Measurements from ENCODE around the gene SLC22A4. TPM values are rescaled to one million over a fixed set of nuclear protein-coding genes. Genes with fewer than 3 reads are reported as not detected.

SLC22A4 gene
- total RNA-seq, 1 donor from 2014 or later: 2.1 TPM

DNA sequence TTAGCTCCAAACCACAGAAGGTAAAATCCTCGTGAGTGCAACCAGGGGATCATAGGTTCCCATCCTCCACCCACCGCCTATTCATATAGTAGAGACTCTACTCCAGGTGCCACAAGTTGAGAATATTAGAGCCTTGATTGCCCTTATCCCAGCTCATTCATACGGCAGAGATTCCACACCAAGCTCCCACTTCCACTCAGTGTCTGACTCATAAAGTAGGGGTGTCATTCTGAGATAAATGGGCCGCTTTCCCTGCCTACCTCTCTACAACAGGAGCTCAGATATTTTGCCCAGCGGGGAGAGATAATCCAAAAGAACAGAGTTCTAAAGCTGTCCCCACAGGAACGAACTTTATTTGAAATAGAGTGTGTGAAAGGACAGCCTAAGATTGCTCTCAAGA, 9.4 kb downstream of the SLC22A4 start:
- no peak for DNase-seq (ENCODE audit: low spot score in 2 of 2, unreplicated experiment in 2 of 2)
- TF ChIP-seq, protein P1, sequence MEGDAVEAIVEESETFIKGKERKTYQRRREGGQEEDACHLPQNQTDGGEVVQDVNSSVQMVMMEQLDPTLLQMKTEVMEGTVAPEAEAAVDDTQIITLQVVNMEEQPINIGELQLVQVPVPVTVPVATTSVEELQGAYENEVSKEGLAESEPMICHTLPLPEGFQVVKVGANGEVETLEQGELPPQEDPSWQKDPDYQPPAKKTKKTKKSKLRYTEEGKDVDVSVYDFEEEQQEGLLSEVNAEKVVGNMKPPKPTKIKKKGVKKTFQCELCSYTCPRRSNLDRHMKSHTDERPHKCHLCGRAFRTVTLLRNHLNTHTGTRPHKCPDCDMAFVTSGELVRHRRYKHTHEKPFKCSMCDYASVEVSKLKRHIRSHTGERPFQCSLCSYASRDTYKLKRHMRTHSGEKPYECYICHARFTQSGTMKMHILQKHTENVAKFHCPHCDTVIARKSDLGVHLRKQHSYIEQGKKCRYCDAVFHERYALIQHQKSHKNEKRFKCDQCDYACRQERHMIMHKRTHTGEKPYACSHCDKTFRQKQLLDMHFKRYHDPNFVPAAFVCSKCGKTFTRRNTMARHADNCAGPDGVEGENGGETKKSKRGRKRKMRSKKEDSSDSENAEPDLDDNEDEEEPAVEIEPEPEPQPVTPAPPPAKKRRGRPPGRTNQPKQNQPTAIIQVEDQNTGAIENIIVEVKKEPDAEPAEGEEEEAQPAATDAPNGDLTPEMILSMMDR (IDR thresholded peaks at IDR 0.05; ENCODE audit: unreplicated experiment): no peak
- H3K36me3 Mint-ChIP-seq: peaks cover 17% of the 10 kb centered on the region

DNA sequence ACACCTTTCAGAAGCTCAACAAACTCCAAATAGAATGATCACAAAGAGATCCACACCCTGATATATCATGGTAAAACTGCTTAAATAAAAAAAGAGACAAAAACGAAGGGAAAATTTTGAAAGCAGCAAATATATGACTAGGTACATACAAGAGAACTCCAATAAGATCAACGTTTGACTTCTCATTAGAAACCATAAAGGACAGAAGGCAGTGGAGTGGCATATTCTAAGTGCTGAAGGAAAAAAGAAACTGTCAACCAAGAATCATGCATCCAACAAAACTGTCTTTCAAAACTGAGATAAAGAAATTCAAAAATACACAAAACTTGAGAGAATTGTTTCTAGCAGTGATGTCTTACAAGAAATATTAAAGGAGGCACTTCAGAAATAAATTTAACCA, 11.2 kb downstream of the SLC22A4 start:
- H3K4me1 Mint-ChIP-seq: peaks cover 14% of the 10 kb centered on the region
- H3K36me3 Mint-ChIP-seq: peaks cover 17% of the 10 kb centered on the region
- DNase-seq (ENCODE audit: low spot score in 2 of 2, unreplicated experiment in 2 of 2): no peak
- TF ChIP-seq, protein P1 (IDR thresholded peaks at IDR 0.05; ENCODE audit: unreplicated experiment): no peak
- no peaks in the 10 kb centered on the region for H3K27me3 Mint-ChIP-seq (ENCODE audit: low read depth)
- H3K9me3 Mint-ChIP-seq: peaks cover 24% of the 10 kb centered on the region
- no peak overlapping the region for H3K27ac Mint-ChIP-seq
- no peak overlapping the region for H3K4me3 Mint-ChIP-seq

More for the DNA sequence above, 9.4 kb downstream of the SLC22A4 start:
- H3K27me3 Mint-ChIP-seq (ENCODE audit: low read depth): no peaks in the 10 kb centered on the region
- H3K4me1 Mint-ChIP-seq: peaks cover 9% of the 10 kb centered on the region
- H3K27ac Mint-ChIP-seq: no peak overlapping the region
- peaks cover 24% of the 10 kb centered on the region for H3K9me3 Mint-ChIP-seq
- H3K4me3 Mint-ChIP-seq: no peak overlapping the region

DNA sequence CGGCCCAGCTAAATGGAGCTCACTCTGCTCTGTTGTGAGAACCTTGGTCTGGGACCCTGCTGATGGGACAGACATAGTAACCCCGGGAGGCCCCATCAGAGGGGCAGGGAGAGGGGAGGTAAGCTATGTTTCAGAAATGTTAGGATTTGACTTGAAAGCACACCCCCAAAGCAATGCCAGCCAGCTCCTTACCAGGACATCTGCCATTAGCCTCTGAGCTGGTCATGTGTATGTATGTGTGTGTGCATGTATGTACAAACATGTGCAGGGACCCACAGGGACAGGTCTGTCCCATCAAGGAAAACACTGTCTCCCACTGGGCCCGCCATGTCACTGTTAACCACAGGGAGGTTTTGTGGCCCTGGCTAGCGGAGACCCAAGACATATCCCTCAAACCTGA, 14.5 kb downstream of the SLC22A4 start:
- H3K27me3 Mint-ChIP-seq (ENCODE audit: low read depth): no peaks in the 10 kb centered on the region
- peaks cover 11% of the 10 kb centered on the region for H3K4me1 Mint-ChIP-seq
- H3K4me3 Mint-ChIP-seq: no peak overlapping the region
- no peak for DNase-seq (ENCODE audit: low spot score in 2 of 2, unreplicated experiment in 2 of 2)
- peaks cover 18% of the 10 kb centered on the region for H3K36me3 Mint-ChIP-seq
- TF ChIP-seq, protein P1 (IDR thresholded peaks at IDR 0.05; ENCODE audit: unreplicated experiment): no peak
- no peak overlapping the region for H3K27ac Mint-ChIP-seq
- peaks cover 21% of the 10 kb centered on the region for H3K9me3 Mint-ChIP-seq

DNA sequence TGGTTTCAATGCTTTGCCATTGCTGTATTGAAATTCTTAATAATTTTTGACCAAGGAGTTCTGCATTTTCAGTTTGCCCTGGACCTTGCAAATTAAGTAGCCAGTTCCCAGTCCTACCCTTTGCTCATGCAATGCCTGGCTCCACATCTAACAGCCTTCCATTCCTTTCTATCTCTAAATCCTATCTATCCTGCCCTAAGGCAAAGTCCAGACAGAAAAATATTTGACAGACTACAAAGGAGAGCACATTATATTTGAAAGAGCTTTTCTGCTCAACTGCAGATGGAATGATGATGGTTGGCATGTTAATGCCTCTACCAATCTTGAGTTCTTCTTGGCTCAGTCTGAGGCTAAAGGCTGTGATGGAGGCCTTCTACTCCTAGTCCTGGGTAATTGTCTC, 15.5 kb downstream of the SLC22A4 start:
- no peak overlapping the region for H3K27ac Mint-ChIP-seq
- peaks cover 15% of the 10 kb centered on the region for H3K4me1 Mint-ChIP-seq
- H3K4me3 Mint-ChIP-seq: no peak overlapping the region
- H3K36me3 Mint-ChIP-seq: peaks cover 19% of the 10 kb centered on the region
- peaks cover 14% of the 10 kb centered on the region for H3K9me3 Mint-ChIP-seq
- DNase-seq (ENCODE audit: low spot score in 2 of 2, unreplicated experiment in 2 of 2): no peak
- no peaks in the 10 kb centered on the region for H3K27me3 Mint-ChIP-seq (ENCODE audit: low read depth)
- TF ChIP-seq, protein P1 (IDR thresholded peaks at IDR 0.05; ENCODE audit: unreplicated experiment): no peak

DNA sequence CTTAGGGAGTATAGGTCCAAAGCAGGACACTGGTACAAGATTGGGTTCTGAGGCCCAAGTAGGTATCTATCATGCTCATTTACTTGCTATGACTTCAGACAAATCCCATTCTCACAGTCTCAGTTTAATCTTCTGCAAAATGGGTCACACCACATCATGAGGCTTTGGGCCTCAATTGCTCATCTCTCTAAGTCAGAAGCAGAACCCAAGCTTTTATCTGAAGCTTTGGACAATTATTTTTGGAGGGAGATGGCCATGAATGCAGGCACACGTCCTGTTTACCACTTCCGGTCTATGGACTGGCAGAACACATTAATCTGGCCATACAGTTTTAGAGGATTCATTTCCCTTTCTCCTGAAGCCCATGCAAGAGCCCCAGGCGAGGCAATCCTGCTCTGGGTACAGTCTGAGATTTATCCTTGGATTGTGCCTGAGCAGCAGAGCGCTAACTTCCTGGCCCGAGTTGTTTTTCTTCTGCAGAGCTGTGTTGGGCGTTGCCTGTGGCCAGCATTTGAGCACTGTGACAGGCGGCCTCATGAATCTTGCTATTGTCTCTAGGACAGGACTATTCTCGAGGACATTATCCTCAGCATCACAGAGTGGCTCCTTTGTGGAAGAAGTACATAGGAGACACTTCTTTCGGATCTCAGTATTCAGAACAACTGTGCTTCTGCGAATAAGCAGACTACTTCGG, 16.1 kb downstream of the SLC22A4 start:
- TF ChIP-seq, protein P1 (IDR thresholded peaks at IDR 0.05; ENCODE audit: unreplicated experiment): no peak
- Mint-ChIP-seq H3K9me3 (peaks cover 8% of the 10 kb centered on the region), H3K4me1 (peaks cover 15% of the 10 kb centered on the region), H3K27ac (no peak overlapping the region), H3K4me3 (no peak overlapping the region), H3K36me3 (peaks cover 15% of the 10 kb centered on the region), H3K27me3 (ENCODE audit: low read depth) (no peaks in the 10 kb centered on the region)
- DNase-seq (ENCODE audit: low spot score in 2 of 2, unreplicated experiment in 2 of 2): no peak
